Measurements from ENCODE around the gene CFAP73.

The CFAP73 gene

DNA sequence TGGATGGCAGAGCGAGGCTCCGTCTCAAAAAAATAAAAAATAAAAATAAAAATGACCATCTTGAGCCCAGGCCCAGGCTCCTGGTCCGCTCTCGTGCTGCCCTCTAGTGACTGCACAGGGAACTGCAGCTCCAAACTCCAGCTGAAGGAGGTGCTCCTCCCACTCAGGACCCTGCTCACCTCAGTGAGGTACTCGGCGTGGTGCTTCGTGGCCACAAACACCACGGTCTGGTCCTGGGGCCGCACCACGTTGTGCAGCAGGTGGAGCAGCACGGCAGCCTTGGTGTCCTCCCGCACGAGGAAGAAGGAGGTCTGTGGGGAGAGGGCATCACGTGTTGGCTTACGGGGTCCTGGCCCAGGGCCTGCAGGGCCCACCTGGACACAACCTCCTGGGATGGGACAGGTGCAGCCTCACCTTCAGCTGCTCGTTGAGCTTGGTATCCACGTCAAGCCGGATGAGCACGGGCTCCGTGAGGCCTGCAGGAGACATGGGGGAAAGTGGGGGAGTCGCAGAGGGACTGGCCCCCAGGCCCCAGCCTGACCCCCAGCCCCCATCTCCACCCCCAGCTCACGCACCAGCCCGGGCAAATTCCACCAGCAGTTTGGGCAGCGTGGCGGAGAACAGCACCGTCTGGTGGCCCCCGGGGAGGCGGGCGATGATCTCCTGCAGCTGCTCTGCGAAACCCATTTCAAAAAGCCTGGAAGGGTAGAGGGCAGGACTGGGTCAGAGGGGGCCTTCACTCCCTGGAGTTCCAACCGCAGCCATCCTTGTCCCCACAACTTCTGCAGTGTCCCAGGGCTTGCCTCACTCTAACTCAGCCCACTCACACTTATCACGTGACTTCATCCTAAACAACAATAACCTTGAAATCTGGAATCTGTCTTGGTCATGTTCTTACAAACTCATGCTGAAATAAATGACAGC is 25.2 kb downstream of the CFAP73 start:
- no peak overlapping the region for H3K4me2 ChIP-seq (ENCODE audit: low read length)
- H2BK120ac ChIP-seq (ENCODE audit: insufficient read depth, low read length, poor library complexity), result no peak overlapping the region
- peak; percentile 57 to 83 for DNase-seq
- H3K23ac ChIP-seq (ENCODE audit: low read length), result no peak overlapping the region
- no peaks in the 10 kb centered on the region for H3K27me3 ChIP-seq (ENCODE audit: insufficient read depth, low read length)
- no peak overlapping the region for H3K27ac ChIP-seq (ENCODE audit: low read depth, low read length)
- no peak overlapping the region for H2AK5ac ChIP-seq (ENCODE audit: low read length)
- no peaks in the 10 kb centered on the region for H3K4me1 ChIP-seq (ENCODE audit: control insufficient read depth in 1 of 2, insufficient read depth in 2 of 2, low read length in 2 of 2)
- H3K9ac ChIP-seq (ENCODE audit: low read length), result no peak overlapping the region
- H3K18ac ChIP-seq (ENCODE audit: low read length), result no peak overlapping the region
- peaks cover 69 to 82% of the 10 kb centered on the region in 2 experiments for H3K36me3 ChIP-seq (ENCODE audit: control insufficient read depth in 1 of 2, insufficient read depth in 2 of 2, low read length in 2 of 2)
- H3K9me3 ChIP-seq (ENCODE audit: insufficient read depth, low read depth, low read length), result no peaks in the 10 kb centered on the region
- no peak overlapping the region for H2AFZ ChIP-seq (ENCODE audit: insufficient read depth, low read length, poor library complexity)
- no peak overlapping the region for H4K12ac ChIP-seq (ENCODE audit: low read depth, low read length)
- no peaks in the 10 kb centered on the region for H3K79me1 ChIP-seq (ENCODE audit: low read length)
- H3K4ac ChIP-seq (ENCODE audit: low read depth, low read length), result no peak overlapping the region
- H4K91ac ChIP-seq (ENCODE audit: low read depth, low read length), result no peak overlapping the region
- H3K79me2 ChIP-seq (ENCODE audit: control insufficient read depth, insufficient read depth, low read length, poor library complexity), result no peaks in the 10 kb centered on the region
- H3K4me3 ChIP-seq (ENCODE audit: low read depth, low read length), result no peak overlapping the region
- no CpG with 5 or more reads among the region's 32 CpGs for WGBS (ENCODE audit: extremely low coverage, insufficient coverage, insufficient read length)
- no peak overlapping the region for H3K14ac ChIP-seq (ENCODE audit: low read length)
- no peak overlapping the region for H2BK12ac ChIP-seq (ENCODE audit: low read length)
- no peak overlapping the region for H2BK5ac ChIP-seq (ENCODE audit: low read depth, low read length, poor library complexity)
- no peak overlapping the region for H4K8ac ChIP-seq (ENCODE audit: low read depth, low read length)

DNA sequence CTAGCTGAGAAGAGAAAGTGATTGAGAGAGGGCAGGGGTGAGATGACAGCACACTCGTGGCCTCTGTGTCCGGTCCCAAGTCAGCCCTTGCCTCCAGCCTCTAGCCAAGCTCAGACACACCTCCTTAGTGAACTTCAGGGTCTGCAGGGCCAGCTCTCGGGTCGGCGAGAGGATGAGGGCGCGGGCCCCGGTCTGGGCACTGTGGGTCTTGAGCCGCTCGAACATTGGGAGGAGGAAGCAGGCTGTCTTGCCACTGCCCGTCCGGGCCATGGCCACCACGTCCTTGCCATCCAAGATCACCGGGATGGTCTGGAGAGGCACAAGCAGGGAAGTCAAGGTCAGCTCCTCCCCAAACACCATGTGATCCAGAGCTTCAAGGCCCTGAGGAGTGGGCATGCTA is 29.5 kb downstream of the CFAP73 start:
- Histone ChIP-seq H3K18ac (ENCODE audit: low read length) (no peak overlapping the region), H2AK5ac (ENCODE audit: low read length) (no peak overlapping the region), H3K36me3 (ENCODE audit: control insufficient read depth in 1 of 2, insufficient read depth in 2 of 2, low read length in 2 of 2) (peaks cover 51 to 59% of the 10 kb centered on the region in 2 experiments), H3K23ac (ENCODE audit: low read length) (no peak overlapping the region), H2AFZ (ENCODE audit: insufficient read depth, low read length, poor library complexity) (no peak overlapping the region), H3K4me1 (ENCODE audit: control insufficient read depth in 1 of 2, insufficient read depth in 2 of 2, low read length in 2 of 2) (no peaks in the 10 kb centered on the region), H3K27ac (ENCODE audit: low read depth, low read length) (no peak overlapping the region), H3K4me2 (ENCODE audit: low read length) (no peak overlapping the region), H3K4me3 (ENCODE audit: low read depth, low read length) (no peak overlapping the region), H3K4ac (ENCODE audit: low read depth, low read length) (no peak overlapping the region), H3K14ac (ENCODE audit: low read length) (no peak overlapping the region), H3K9me3 (ENCODE audit: insufficient read depth, low read depth, low read length) (no peaks in the 10 kb centered on the region), H4K8ac (ENCODE audit: low read depth, low read length) (no peak overlapping the region), H3K79me1 (ENCODE audit: low read length) (no peaks in the 10 kb centered on the region), H4K91ac (ENCODE audit: low read depth, low read length) (no peak overlapping the region), H2BK120ac (ENCODE audit: insufficient read depth, low read length, poor library complexity) (no peak overlapping the region), H3K27me3 (ENCODE audit: insufficient read depth, low read length) (no peaks in the 10 kb centered on the region), H3K79me2 (ENCODE audit: control insufficient read depth, insufficient read depth, low read length, poor library complexity) (peaks cover 2% of the 10 kb centered on the region), H3K9ac (ENCODE audit: low read length) (no peak overlapping the region), H4K12ac (ENCODE audit: low read depth, low read length) (no peak overlapping the region), H2BK12ac (ENCODE audit: low read length) (no peak overlapping the region), H2BK5ac (ENCODE audit: low read depth, low read length, poor library complexity) (no peak overlapping the region)
- WGBS (ENCODE audit: extremely low coverage, insufficient coverage, insufficient read length), result no CpG with 5 or more reads among the region's 14 CpGs
- DNase-seq, result no peak

DNA sequence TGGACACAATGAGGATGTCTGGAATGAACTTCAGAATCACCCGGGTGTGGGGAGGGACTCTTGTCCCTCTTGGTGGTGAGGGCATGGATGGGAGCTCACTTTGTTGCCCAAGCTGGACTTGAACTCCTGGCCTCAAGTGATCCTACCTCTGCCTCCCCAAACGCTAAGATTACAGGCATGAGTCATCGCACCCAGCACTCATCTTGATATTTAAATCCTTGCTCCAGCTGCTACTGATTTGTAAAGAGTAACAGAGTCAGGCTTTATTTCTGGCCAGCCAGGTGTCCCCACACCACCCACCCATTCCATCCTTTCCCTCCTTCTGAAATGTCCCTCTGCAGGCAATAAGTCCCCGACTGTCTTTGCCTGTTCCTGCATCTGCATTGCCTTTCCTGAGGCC is 30.8 kb downstream of the CFAP73 start:
- H3K4me1 ChIP-seq (ENCODE audit: control insufficient read depth in 1 of 2, insufficient read depth in 2 of 2, low read length in 2 of 2), result peaks cover 3 to 4% of the 10 kb centered on the region in 2 experiments
- no peak overlapping the region for H3K4ac ChIP-seq (ENCODE audit: low read depth, low read length)
- no peak overlapping the region for H4K8ac ChIP-seq (ENCODE audit: low read depth, low read length)
- no peak overlapping the region for H4K91ac ChIP-seq (ENCODE audit: low read depth, low read length)
- H3K4me2 ChIP-seq (ENCODE audit: low read length), result no peak overlapping the region
- H3K18ac ChIP-seq (ENCODE audit: low read length), result no peak overlapping the region
- H3K36me3 ChIP-seq (ENCODE audit: control insufficient read depth in 1 of 2, insufficient read depth in 2 of 2, low read length in 2 of 2), result peaks cover 41 to 50% of the 10 kb centered on the region in 2 experiments
- H4K12ac ChIP-seq (ENCODE audit: low read depth, low read length), result no peak overlapping the region
- H2BK12ac ChIP-seq (ENCODE audit: low read length), result no peak overlapping the region
- H3K9ac ChIP-seq (ENCODE audit: low read length), result no peak overlapping the region
- no peak overlapping the region for H3K4me3 ChIP-seq (ENCODE audit: low read depth, low read length)
- peaks cover 10% of the 10 kb centered on the region for H3K79me1 ChIP-seq (ENCODE audit: low read length)
- H3K9me3 ChIP-seq (ENCODE audit: insufficient read depth, low read depth, low read length), result no peaks in the 10 kb centered on the region
- H3K14ac ChIP-seq (ENCODE audit: low read length), result no peak overlapping the region
- peaks cover 9% of the 10 kb centered on the region for H3K79me2 ChIP-seq (ENCODE audit: control insufficient read depth, insufficient read depth, low read length, poor library complexity)
- no peak overlapping the region for H2BK120ac ChIP-seq (ENCODE audit: insufficient read depth, low read length, poor library complexity)
- no peak for DNase-seq
- no peak overlapping the region for H2AFZ ChIP-seq (ENCODE audit: insufficient read depth, low read length, poor library complexity)
- H3K27ac ChIP-seq (ENCODE audit: low read depth, low read length), result no peak overlapping the region
- no CpG with 5 or more reads among the region's 4 CpGs for WGBS (ENCODE audit: extremely low coverage, insufficient coverage, insufficient read length)
- no peaks in the 10 kb centered on the region for H3K27me3 ChIP-seq (ENCODE audit: insufficient read depth, low read length)
- no peak overlapping the region for H2AK5ac ChIP-seq (ENCODE audit: low read length)
- H3K23ac ChIP-seq (ENCODE audit: low read length), result no peak overlapping the region
- H2BK5ac ChIP-seq (ENCODE audit: low read depth, low read length, poor library complexity), result no peak overlapping the region

DNA sequence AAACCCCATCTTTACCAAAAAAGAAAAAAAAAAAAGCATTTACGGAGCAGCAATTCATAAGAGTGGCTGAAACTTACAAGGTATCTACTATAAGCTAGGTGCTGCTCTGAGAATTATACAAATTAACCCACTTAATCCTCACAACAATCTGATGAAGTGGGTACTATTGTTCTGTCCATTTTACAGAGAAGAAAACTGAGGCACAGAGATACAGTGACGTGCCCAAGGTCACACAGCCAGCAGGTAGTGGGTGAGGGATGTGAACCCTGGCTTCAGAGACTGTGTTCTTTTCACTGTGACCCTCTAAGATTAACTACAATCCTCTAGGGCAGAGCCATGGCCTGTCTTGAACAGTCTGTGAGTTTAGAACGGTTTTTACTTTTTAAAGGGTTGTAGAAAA is 32.5 kb downstream of the CFAP73 start:
- H3K4me3 ChIP-seq (ENCODE audit: low read depth, low read length), result no peak overlapping the region
- H3K23ac ChIP-seq (ENCODE audit: low read length), result no peak overlapping the region
- no peak overlapping the region for H2BK12ac ChIP-seq (ENCODE audit: low read length)
- H3K4ac ChIP-seq (ENCODE audit: low read depth, low read length), result no peak overlapping the region
- H3K79me2 ChIP-seq (ENCODE audit: control insufficient read depth, insufficient read depth, low read length, poor library complexity), result peaks cover 11% of the 10 kb centered on the region
- no peak overlapping the region for H3K27ac ChIP-seq (ENCODE audit: low read depth, low read length)
- no peak overlapping the region for H3K9ac ChIP-seq (ENCODE audit: low read length)
- H3K79me1 ChIP-seq (ENCODE audit: low read length), result peaks cover 14% of the 10 kb centered on the region
- no peak overlapping the region for H2BK120ac ChIP-seq (ENCODE audit: insufficient read depth, low read length, poor library complexity)
- no peak overlapping the region for H3K14ac ChIP-seq (ENCODE audit: low read length)
- H2AFZ ChIP-seq (ENCODE audit: insufficient read depth, low read length, poor library complexity), result no peak overlapping the region
- H3K4me2 ChIP-seq (ENCODE audit: low read length), result no peak overlapping the region
- no peaks in the 10 kb centered on the region for H3K9me3 ChIP-seq (ENCODE audit: insufficient read depth, low read depth, low read length)
- DNase-seq, result no peak
- no peaks in the 10 kb centered on the region for H3K27me3 ChIP-seq (ENCODE audit: insufficient read depth, low read length)
- no peak overlapping the region for H4K12ac ChIP-seq (ENCODE audit: low read depth, low read length)
- peaks cover 8% of the 10 kb centered on the region in 2 experiments for H3K4me1 ChIP-seq (ENCODE audit: control insufficient read depth in 1 of 2, insufficient read depth in 2 of 2, low read length in 2 of 2)
- no peak overlapping the region for H4K8ac ChIP-seq (ENCODE audit: low read depth, low read length)
- H2AK5ac ChIP-seq (ENCODE audit: low read length), result no peak overlapping the region
- no CpG with 5 or more reads among the region's 3 CpGs for WGBS (ENCODE audit: extremely low coverage, insufficient coverage, insufficient read length)
- no peak overlapping the region for H4K91ac ChIP-seq (ENCODE audit: low read depth, low read length)
- H3K36me3 ChIP-seq (ENCODE audit: control insufficient read depth in 1 of 2, insufficient read depth in 2 of 2, low read length in 2 of 2), result peaks cover 36 to 46% of the 10 kb centered on the region in 2 experiments
- H2BK5ac ChIP-seq (ENCODE audit: low read depth, low read length, poor library complexity), result no peak overlapping the region
- H3K18ac ChIP-seq (ENCODE audit: low read length), result no peak overlapping the region
